HepG2 (cell line): Measurements from ENCODE around the gene XRCC5. TPM values are rescaled to one million over a fixed set of nuclear protein-coding genes. Genes with fewer than 3 reads are reported as not detected.

Experiments
- ATAC-seq: fragments of 200-7000 bp; cut with Tn5 transposase; 3 replicates; pipeline ENCODE4 v1.9.1; 2020; ENCODE audit warnings: mild to moderate bottlenecking, moderate library complexity
- BruUV-seq: library from RNA; stranded (reverse); fragments of 400-500 nt; replicated peaks from 2 replicates; lab custom pipeline; 2021; lab: Mats Ljungman, UMichigan
- CTCF ChIA-PET: fragments of 300-600 bp; formaldehyde crosslinking; extraction: SDS; loops from one replicate; lab custom pipeline; 2021; ENCODE audit warnings: low total read pairs, inconsistent platforms, low intra/inter-chr PET ratio; lab: Yijun Ruan, JAX
- POLR2A ChIA-PET: fragments of 350-600 bp; sonication (Branson Sonifier 250); formaldehyde crosslinking; loops from one replicate; lab custom pipeline; 2020; ENCODE audit warnings: antibody characterized with exemption, inconsistent platforms; lab: Yijun Ruan, JAX
- DNase-seq: peaks from one replicate; pipeline ENCODE4 v3.0.0-alpha.2; 2015; ENCODE audit warnings: low spot score
- FAIRE-seq: peaks from 3 replicates; lab custom pipeline; 2011; peaks lifted over from hg19 to GRCh38; lab: Jason Lieb, UNC
- H2AFZ ChIP-seq: one replicate; pipeline ENCODE4 v1.6.1; 2011; ENCODE audit warnings: low read length, inconsistent platforms
- H3K27ac ChIP-seq: fragments of 300-600 bp; 3 replicates; pipeline ENCODE4 v1.8.0; 2011; ENCODE audit warnings: mixed run types, mild to moderate bottlenecking, mixed read lengths, low read length, inconsistent platforms; ENCODE audit not compliant: insufficient read depth; ENCODE audit errors: extremely low read length
- H3K27me3 ChIP-seq, 2 experiments: fragments of 200-600 bp in 1 of 2; 2 replicates in 1 of 2; 3 replicates in 1 of 2; pipeline versions ENCODE4 v1.6.0 to v1.8.0; 2011; ENCODE audit warnings: low read length in 2 of 2, mild to moderate bottlenecking in 2 of 2, moderate library complexity in 2 of 2, inconsistent platforms in 1 of 2; ENCODE audit not compliant: insufficient read depth in 2 of 2, control insufficient read depth in 1 of 2
- H3K36me3 ChIP-seq, 2 experiments: fragments of 200-600 bp in 1 of 2; replicated peaks in 1 of 2; 2 replicates in 1 of 2; 3 replicates in 1 of 2; pipeline versions ENCODE4 v1.5.1 to v1.8.0; 2011; ENCODE audit warnings: low read length in 2 of 2, inconsistent platforms in 1 of 2; ENCODE audit not compliant: insufficient read depth in 2 of 2, control insufficient read depth in 1 of 2
- H3K4me1 ChIP-seq: 2 replicates; pipeline ENCODE4 v1.5.1; 2012; ENCODE audit warnings: low read length, inconsistent platforms; ENCODE audit not compliant: insufficient read depth
- H3K4me2 ChIP-seq: 2 replicates; pipeline ENCODE4 v1.6.0; 2011; ENCODE audit warnings: low read depth, low read length, inconsistent platforms
- H3K4me3 ChIP-seq, 3 experiments: fragments of 200-600 bp in 1 of 3; sonication (generic), shearing (Covaris generic) in 1 of 3; replicated peaks in 1 of 3; 2 replicates each; pipeline ENCODE4 v1.5.1; 2011 to 2016; ENCODE audit warnings: low read length in 3 of 3, inconsistent platforms in 2 of 3, low read depth in 2 of 3, mild to moderate bottlenecking in 2 of 3, control low read depth in 1 of 3, mixed read lengths in 1 of 3; ENCODE audit not compliant: insufficient read depth in 1 of 3
- H3K79me2 ChIP-seq: one replicate; pipeline ENCODE4 v1.6.1; 2011; ENCODE audit warnings: low read length, inconsistent platforms; ENCODE audit not compliant: insufficient read depth
- H3K9ac ChIP-seq: 2 replicates; pipeline ENCODE4 v1.6.0; 2011; ENCODE audit warnings: mild to moderate bottlenecking, low read depth, low read length, inconsistent platforms; ENCODE audit not compliant: insufficient read depth
- H3K9me3 ChIP-seq: 2 replicates; pipeline ENCODE4 v1.5.1; 2012; ENCODE audit warnings: mild to moderate bottlenecking, low read length
- H4K20me1 ChIP-seq: 2 replicates; pipeline ENCODE4 v1.6.0; 2011; ENCODE audit warnings: inconsistent platforms, mild to moderate bottlenecking, low read length, moderate library complexity; ENCODE audit not compliant: insufficient read depth
- FOXA1 ChIP-seq, 2 experiments: fragments of 450-650 bp in 1 of 2; sonication (generic) in 1 of 2; formaldehyde crosslinking in 1 of 2; IDR thresholded peaks; 2 replicates each; pipeline versions ENCODE4 v1.4.0 to v1.6.1; 2016 to 2020; ENCODE audit warnings: missing genetic modification reagents in 1 of 2
- SALL2 ChIP-seq: sonication (generic); formaldehyde crosslinking; IDR thresholded peaks from 2 replicates; pipeline ENCODE4 v1.8.1; 2023; ENCODE audit warnings: mild to moderate bottlenecking, missing genetic modification reagents, inconsistent platforms
- SETDB1 ChIP-seq: sonication (generic); formaldehyde crosslinking; IDR thresholded peaks from 2 replicates; pipeline ENCODE4 v1.5.1; 2020; ENCODE audit warnings: missing genetic modification reagents, mild to moderate bottlenecking, borderline replicate concordance
- TEAD3 ChIP-seq: optimal IDR thresholded peaks from 2 replicates; pipeline ENCODE3; 2016; ENCODE audit warnings: borderline replicate concordance
- ZMYM2 ChIP-seq: sonication (generic); formaldehyde crosslinking; IDR thresholded peaks from 2 replicates; pipeline ENCODE4 v1.8.0; 2022; ENCODE audit warnings: mild to moderate bottlenecking, missing genetic modification reagents
- ZNF776 ChIP-seq: sonication (generic); formaldehyde crosslinking; IDR thresholded peaks from 2 replicates; pipeline ENCODE4 v1.4.0; 2020; ENCODE audit warnings: mild to moderate bottlenecking, missing genetic modification reagents
- ZNF792 ChIP-seq: IDR thresholded peaks from 2 replicates; pipeline ENCODE4 v1.6.1; 2016
- WGBS: methylation state at CpG from one replicate; pipeline ENCODE4 v1.1.6; 2017; ENCODE audit warnings: low lambda C conversion rate; 5-methylcytosine and 5-hydroxymethylcytosine counted together
- in situ Hi-C: cut with HindIII; loops from 2 replicates; pipeline ENCODE4 v1.10.0; 2017; ENCODE audit warnings: low pct_unique_long_range_greater_than_20kb; ENCODE audit not compliant: extremely low pct_ligation_motif_present
- intact Hi-C: fragments of 100-400 bp; cut with micrococcal nuclease; formaldehyde crosslinking; loops from one replicate; pipeline ENCODE4 v1.10.0; 2022; ENCODE audit not compliant: unreplicated experiment
- polyA plus RNA-seq, 8 experiments: library from polyadenylated mRNA; depleted of rRNA in 3 of 8; stranded (reverse) in 7 of 8; unstranded in 1 of 8; fragments of >200 nt; fragmentation: Illumina TruSeq in 4 of 8; extraction: Trizol in 4 of 8; gene quantifications; 2 replicates each; pipeline versions ENCODE4 v1.2.1 to v1.2.3, GENCODE V29; 2011 to 2016; ENCODE audit warnings: low read depth in 4 of 8, missing spikeins in 1 of 8, mixed read lengths in 1 of 8; ENCODE audit not compliant: insufficient read depth in 1 of 8
- total RNA-seq, 5 experiments: library from RNA; depleted of rRNA; stranded (reverse); fragments of >200 nt; fragmentation: Illumina TruSeq; extraction: Trizol; gene quantifications; 2 replicates each; pipeline ENCODE4 v1.2.3, GENCODE V29; 2016; ENCODE audit warnings: low read depth in 1 of 5
- TF ChIP-seq, protein P1 (sequence below): sonication (generic); formaldehyde crosslinking; IDR thresholded peaks from 2 replicates; pipeline ENCODE4 v1.4.0; 2020; ENCODE audit warnings: missing genetic modification reagents

The XRCC5 gene
- total and polyA plus RNA-seq, 2 of the 13 experiments (the other 11 are each of a cell fraction or from before 2014, with no cell fraction given): 264 to 454 TPM

DNA sequence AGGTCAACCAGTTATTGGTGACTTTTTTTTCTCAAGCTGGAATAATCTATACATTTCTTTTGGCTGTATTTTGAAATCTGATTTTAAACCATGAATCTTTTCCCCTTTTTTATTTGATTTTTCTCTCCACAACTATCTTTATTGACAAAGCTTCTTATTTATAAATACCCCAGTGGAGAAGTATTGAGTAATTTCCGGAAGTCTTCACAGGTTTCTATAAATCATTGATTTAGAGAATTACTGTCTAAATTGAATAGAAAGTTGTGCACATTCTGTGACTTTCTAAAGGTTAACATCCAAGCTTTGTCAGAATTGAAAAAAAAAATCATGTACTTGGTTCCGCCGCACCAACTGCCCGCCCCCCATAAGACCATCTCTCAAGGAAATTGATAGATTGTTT is 39.8 kb downstream of the XRCC5 start:
- in situ Hi-C loops (no loop called here), intact Hi-C loops (no loop called here)
- DNase-seq (no peak), ATAC-seq (no peak), FAIRE-seq (no peak)
- Histone ChIP-seq H3K27me3 (no peaks in the 10 kb centered on the region), H3K4me2 (no peak overlapping the region), H3K36me3 (peaks cover 40 to 97% of the 10 kb centered on the region in 2 experiments), H2AFZ (no peak overlapping the region), H3K9ac (no peak overlapping the region), H4K20me1 (no peaks in the 10 kb centered on the region), H3K4me3 (no peak overlapping the region), H3K79me2 (no peaks in the 10 kb centered on the region), H3K27ac (no peak overlapping the region), H3K4me1 (no peaks in the 10 kb centered on the region), H3K9me3 (no peaks in the 10 kb centered on the region)
- no TSS peak for BruUV-seq
- ChIA-PET POLR2A (no interaction called here), CTCF (no interaction called here)
- 95% methylated on average over 4 of the region's 4 CpGs for WGBS
- TF ChIP-seq, protein P1, sequence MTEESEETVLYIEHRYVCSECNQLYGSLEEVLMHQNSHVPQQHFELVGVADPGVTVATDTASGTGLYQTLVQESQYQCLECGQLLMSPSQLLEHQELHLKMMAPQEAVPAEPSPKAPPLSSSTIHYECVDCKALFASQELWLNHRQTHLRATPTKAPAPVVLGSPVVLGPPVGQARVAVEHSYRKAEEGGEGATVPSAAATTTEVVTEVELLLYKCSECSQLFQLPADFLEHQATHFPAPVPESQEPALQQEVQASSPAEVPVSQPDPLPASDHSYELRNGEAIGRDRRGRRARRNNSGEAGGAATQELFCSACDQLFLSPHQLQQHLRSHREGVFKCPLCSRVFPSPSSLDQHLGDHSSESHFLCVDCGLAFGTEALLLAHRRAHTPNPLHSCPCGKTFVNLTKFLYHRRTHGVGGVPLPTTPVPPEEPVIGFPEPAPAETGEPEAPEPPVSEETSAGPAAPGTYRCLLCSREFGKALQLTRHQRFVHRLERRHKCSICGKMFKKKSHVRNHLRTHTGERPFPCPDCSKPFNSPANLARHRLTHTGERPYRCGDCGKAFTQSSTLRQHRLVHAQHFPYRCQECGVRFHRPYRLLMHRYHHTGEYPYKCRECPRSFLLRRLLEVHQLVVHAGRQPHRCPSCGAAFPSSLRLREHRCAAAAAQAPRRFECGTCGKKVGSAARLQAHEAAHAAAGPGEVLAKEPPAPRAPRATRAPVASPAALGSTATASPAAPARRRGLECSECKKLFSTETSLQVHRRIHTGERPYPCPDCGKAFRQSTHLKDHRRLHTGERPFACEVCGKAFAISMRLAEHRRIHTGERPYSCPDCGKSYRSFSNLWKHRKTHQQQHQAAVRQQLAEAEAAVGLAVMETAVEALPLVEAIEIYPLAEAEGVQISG (CRISPR knock-in tag): no peak
- TF ChIP-seq ZNF792 (CRISPR knock-in tag) (no peak), SETDB1 (CRISPR knock-in tag) (no peak), ZNF776 (CRISPR knock-in tag) (no peak), FOXA1 (IDR thresholded peaks at IDR 0.05) (no peak), FOXA1 (CRISPR knock-in tag; IDR thresholded peaks at IDR 0.05) (no peak), SALL2 (CRISPR knock-in tag) (no peak), ZMYM2 (CRISPR knock-in tag) (no peak), TEAD3 (CRISPR knock-in tag) (no peak)
